Measurements from ENCODE around the gene ARHGAP4. TPM values are rescaled to one million over a fixed set of nuclear protein-coding genes. Genes with fewer than 3 reads are reported as not detected.

ARHGAP4 gene
- total RNA-seq, 1 experiment from 2014 or later = 2.4 TPM

- Histone ChIP-seq H3K27me3 (no peaks in the 10 kb centered on the region), H3K36me3 (peaks cover 27% of the 10 kb centered on the region), H3K4me3 (no peak overlapping the region), H3K9me3 (no peaks in the 10 kb centered on the region)
- peak; percentile 14 for DNase-seq
Observed at GRCh38 chrX:153953342-153953830, 27.3 kb upstream of the ARHGAP4 start.

GRCh38 chrX:153952373-153953026, 26.4 kb upstream of the ARHGAP4 start:
- Histone ChIP-seq H3K27me3 (no peaks in the 10 kb centered on the region), H3K4me3 (no peak overlapping the region), H3K36me3 (peaks cover 27% of the 10 kb centered on the region), H3K9me3 (no peaks in the 10 kb centered on the region)
- no peak for DNase-seq

- DNase-seq = no peak
- no peaks in the 10 kb centered on the region for H3K9me3 ChIP-seq
- H3K27me3 ChIP-seq = no peaks in the 10 kb centered on the region
- H3K36me3 ChIP-seq = peaks cover 27% of the 10 kb centered on the region
- H3K4me3 ChIP-seq = no peak overlapping the region
Observed at GRCh38 chrX:153951683-153952372, 25.8 kb upstream of the ARHGAP4 start.

GRCh38 chrX:153950127-153950526, 24.1 kb upstream of the ARHGAP4 start:
- Histone ChIP-seq H3K27me3 (no peaks in the 10 kb centered on the region), H3K4me3 (no peak overlapping the region), H3K9me3 (no peaks in the 10 kb centered on the region), H3K36me3 (peaks cover 24% of the 10 kb centered on the region)
- DNase-seq = no peak

GRCh38 chrX:153948847-153949805, 23.1 kb upstream of the ARHGAP4 start:
- DNase-seq = no peak
- Histone ChIP-seq H3K36me3 (peaks cover 22% of the 10 kb centered on the region), H3K4me3 (no peak overlapping the region), H3K9me3 (no peaks in the 10 kb centered on the region), H3K27me3 (no peaks in the 10 kb centered on the region)

GRCh38 chrX:153948002-153948466, 22.0 kb upstream of the ARHGAP4 start:
- Histone ChIP-seq H3K9me3 (no peaks in the 10 kb centered on the region), H3K4me3 (no peak overlapping the region), H3K27me3 (no peaks in the 10 kb centered on the region), H3K36me3 (peaks cover 11% of the 10 kb centered on the region)
- no peak for DNase-seq

- DNase-seq = peak; percentile 70
- peaks cover 3% of the 10 kb centered on the region for H3K36me3 ChIP-seq
- H3K27me3 ChIP-seq = no peaks in the 10 kb centered on the region
- H3K4me3 ChIP-seq = no peak overlapping the region
- no peaks in the 10 kb centered on the region for H3K9me3 ChIP-seq
Observed at GRCh38 chrX:153947009-153947769, 21.1 kb upstream of the ARHGAP4 start.

- Histone ChIP-seq H3K9me3 (no peaks in the 10 kb centered on the region), H3K36me3 (peaks cover 3% of the 10 kb centered on the region), H3K4me3 (no peak overlapping the region), H3K27me3 (no peaks in the 10 kb centered on the region)
- no peak for DNase-seq
Observed at GRCh38 chrX:153945956-153946943, 20.2 kb upstream of the ARHGAP4 start.

GRCh38 chrX:153944800-153945150, 18.7 kb upstream of the ARHGAP4 start:
- Histone ChIP-seq H3K36me3 (peaks cover 3% of the 10 kb centered on the region), H3K4me3 (no peak overlapping the region), H3K9me3 (no peaks in the 10 kb centered on the region), H3K27me3 (no peaks in the 10 kb centered on the region)
- DNase-seq = no peak

GRCh38 chrX:153944140-153944799, 18.2 kb upstream of the ARHGAP4 start, which contains the start of gene RENBP:
RENBP (minus strand) TSS chrX:153944643; CDS start chrX:153944610, 33 bp downstream.
- Histone ChIP-seq H3K9me3 (no peaks in the 10 kb centered on the region), H3K27me3 (no peaks in the 10 kb centered on the region), H3K4me3 (no peak within 1 kb of the TSS), H3K36me3 (no peaks in the 10 kb centered on the region; the same call in 1 of the 2 replicates)
- DNase-seq = no peak

- Histone ChIP-seq H3K27me3 (no peaks in the 10 kb centered on the region), H3K4me3 (no peak overlapping the region), H3K9me3 (no peaks in the 10 kb centered on the region), H3K36me3 (no peaks in the 10 kb centered on the region)
- DNase-seq = no peak
Observed at GRCh38 chrX:153941336-153942252, 15.5 kb upstream of the ARHGAP4 start.

GRCh38 chrX:153939573-153939972, 13.5 kb upstream of the ARHGAP4 start:
- Histone ChIP-seq H3K9me3 (no peaks in the 10 kb centered on the region), H3K36me3 (no peaks in the 10 kb centered on the region), H3K4me3 (no peak overlapping the region), H3K27me3 (no peaks in the 10 kb centered on the region)
- DNase-seq = no peak

GRCh38 chrX:153938226-153938786, 12.2 kb upstream of the ARHGAP4 start:
- Histone ChIP-seq H3K27me3 (no peaks in the 10 kb centered on the region), H3K9me3 (no peaks in the 10 kb centered on the region), H3K36me3 (no peaks in the 10 kb centered on the region), H3K4me3 (no peak overlapping the region)
- no peak for DNase-seq

All from MG63 (cell line).